Activated naive CD4-positive, alpha-beta T cell treated with Interleukin-2 at 50 U/mL for 16 hours (primary cell): Measurements from ENCODE around the gene TUBB.
"Not testable (repeated sequence)": the region's sequence is repeated elsewhere in the genome, so short reads cannot be mapped to it uniquely, and the experiment has no call there.

ENCODE experiments used
- DNase-seq: peaks from one replicate; pipeline ENCODE4 v3.0.0-alpha.2; 2020

Gene TUBB

GRCh38 chr6:30763618-30764489 is 43.7 kb downstream of the TUBB start:
- DNase-seq: no peak

- DNase-seq: not testable (repeated sequence)
Observed at GRCh38 chr6:30764490-30765043, 44.4 kb downstream of the TUBB start.

- not testable (repeated sequence) for DNase-seq
Observed at GRCh38 chr6:30765495-30765894, 45.3 kb downstream of the TUBB start.

GRCh38 chr6:30766461-30767157 is 46.5 kb downstream of the TUBB start:
- no peak for DNase-seq

- no peak for DNase-seq
Observed at GRCh38 chr6:30767158-30767943, 47.2 kb downstream of the TUBB start.

GRCh38 chr6:30767944-30768301 is 47.8 kb downstream of the TUBB start:
- DNase-seq: no peak

GRCh38 chr6:30768634-30769087 is 48.5 kb downstream of the TUBB start:
- no peak for DNase-seq

GRCh38 chr6:30769088-30769852 is 49.1 kb downstream of the TUBB start:
- peak; percentile 85 for DNase-seq

- no peak for DNase-seq
Observed at GRCh38 chr6:30769853-30770524, 49.8 kb downstream of the TUBB start.

GRCh38 chr6:30770592-30770991 is 50.4 kb downstream of the TUBB start:
- no peak for DNase-seq

GRCh38 chr6:30774701-30775100 is 54.5 kb downstream of the TUBB start:
- no peak for DNase-seq
